MG63 (cell line): ENCODE results near the gene GTPBP3. TPM values are rescaled to one million over a fixed set of nuclear protein-coding genes. Genes with fewer than 3 reads are reported as not detected.
"Not testable (repeated sequence)": the region's sequence is repeated elsewhere in the genome, so short reads cannot be mapped to it uniquely, and the experiment has no call there.

ENCODE experiments used
- DNase-seq: peaks from one replicate; pipeline ENCODE4 v3.0.0-alpha.2; 2020
- H3K27me3 ChIP-seq: fragments of 250-450 bp; sonication (Bioruptor Pico); 2 replicates; pipeline ENCODE4 v1.5.1; 2020; ENCODE audit warnings: mild to moderate bottlenecking, moderate library complexity
- H3K36me3 ChIP-seq: fragments of 250-450 bp; sonication (Bioruptor Pico); 2 replicates; pipeline ENCODE4 v1.5.1; 2020; ENCODE audit warnings: mild to moderate bottlenecking, moderate library complexity
- H3K4me3 ChIP-seq: fragments of 250-450 bp; sonication (Bioruptor Pico); 2 replicates; pipeline ENCODE4 v1.5.1; 2020; ENCODE audit warnings: mild to moderate bottlenecking, moderate library complexity
- H3K9me3 ChIP-seq: fragments of 250-450 bp; sonication (Bioruptor Pico); 2 replicates; pipeline ENCODE4 v1.5.1; 2020; ENCODE audit warnings: mild to moderate bottlenecking, moderate library complexity
- total RNA-seq: library from RNA; depleted of rRNA; stranded (reverse); fragments of >200 nt; shearing (Covaris generic); gene quantifications from 2 replicates; pipeline ENCODE4 v1.2.3, GENCODE V29; 2014; ENCODE audit warnings: low replicate concordance

Gene GTPBP3
- total RNA-seq, 1 experiment from 2014 or later, result 25.7 TPM

GRCh38 chr19:17348700-17349099, 11.3 kb downstream of the GTPBP3 start:
- Histone ChIP-seq H3K4me3 (no peak overlapping the region), H3K9me3 (no peaks in the 10 kb centered on the region), H3K36me3 (no peaks in the 10 kb centered on the region; the same call in 1 of the 2 replicates), H3K27me3 (no peaks in the 10 kb centered on the region)
- peak; percentile 66 for DNase-seq

GRCh38 chr19:17351815-17352435, 14.6 kb downstream of the GTPBP3 start:
- no peaks in the 10 kb centered on the region for H3K36me3 ChIP-seq
- DNase-seq, result no peak
- H3K4me3 ChIP-seq, result no peak overlapping the region
- no peaks in the 10 kb centered on the region for H3K27me3 ChIP-seq
- H3K9me3 ChIP-seq, result no peaks in the 10 kb centered on the region

GRCh38 chr19:17352608-17353280, 15.4 kb downstream of the GTPBP3 start:
- H3K4me3 ChIP-seq, result no peak overlapping the region
- DNase-seq, result no peak
- no peaks in the 10 kb centered on the region for H3K9me3 ChIP-seq
- H3K27me3 ChIP-seq, result no peaks in the 10 kb centered on the region
- no peaks in the 10 kb centered on the region for H3K36me3 ChIP-seq

- Histone ChIP-seq H3K36me3 (no peaks in the 10 kb centered on the region), H3K9me3 (no peaks in the 10 kb centered on the region), H3K27me3 (no peaks in the 10 kb centered on the region), H3K4me3 (no peak overlapping the region)
- DNase-seq, result no peak
Measured at GRCh38 chr19:17353386-17353785, 16.0 kb downstream of the GTPBP3 start.

- no peaks in the 10 kb centered on the region for H3K9me3 ChIP-seq
- H3K27me3 ChIP-seq, result no peaks in the 10 kb centered on the region
- no peaks in the 10 kb centered on the region for H3K36me3 ChIP-seq
- DNase-seq, result no peak
- H3K4me3 ChIP-seq, result no peak overlapping the region
Measured at GRCh38 chr19:17357078-17357666, 19.8 kb downstream of the GTPBP3 start.

GRCh38 chr19:17357724-17358123, 20.4 kb downstream of the GTPBP3 start:
- DNase-seq, result no peak
- no peaks in the 10 kb centered on the region for H3K9me3 ChIP-seq
- H3K36me3 ChIP-seq, result no peaks in the 10 kb centered on the region

GRCh38 chr19:17358395-17358794, 21.0 kb downstream of the GTPBP3 start:
- no peak overlapping the region for H3K4me3 ChIP-seq
- H3K9me3 ChIP-seq, result no peaks in the 10 kb centered on the region
- H3K36me3 ChIP-seq, result no peaks in the 10 kb centered on the region
- peak; percentile 39 for DNase-seq
- H3K27me3 ChIP-seq, result no peaks in the 10 kb centered on the region

More at GRCh38 chr19:17357724-17358123, 20.4 kb downstream of the GTPBP3 start:
- Histone ChIP-seq H3K4me3 (no peak overlapping the region), H3K27me3 (no peaks in the 10 kb centered on the region)

GRCh38 chr19:17359905-17360800, 22.8 kb downstream of the GTPBP3 start:
- DNase-seq, result no peak
- Histone ChIP-seq H3K36me3 (no peaks in the 10 kb centered on the region), H3K27me3 (no peaks in the 10 kb centered on the region), H3K9me3 (no peaks in the 10 kb centered on the region), H3K4me3 (no peak overlapping the region)

- not testable (repeated sequence) for H3K27me3 ChIP-seq, H3K36me3 ChIP-seq, H3K9me3 ChIP-seq, DNase-seq, H3K4me3 ChIP-seq
Measured at GRCh38 chr19:17363852-17364605, 26.7 kb downstream of the GTPBP3 start.

- H3K4me3 ChIP-seq, result no peak overlapping the region
- H3K36me3 ChIP-seq, result no peaks in the 10 kb centered on the region
- no peak for DNase-seq
- H3K9me3 ChIP-seq, result no peaks in the 10 kb centered on the region
- H3K27me3 ChIP-seq, result peaks cover 2% of the 10 kb centered on the region; the same call in 1 of the 2 replicates
Measured at GRCh38 chr19:17365361-17365760, 28.0 kb downstream of the GTPBP3 start.

GRCh38 chr19:17370026-17370587, 32.8 kb downstream of the GTPBP3 start:
- peaks cover 2% of the 10 kb centered on the region; the same call in 1 of the 2 replicates for H3K27me3 ChIP-seq
- H3K4me3 ChIP-seq, result no peak overlapping the region
- DNase-seq, result no peak
- H3K9me3 ChIP-seq, result no peaks in the 10 kb centered on the region
- no peaks in the 10 kb centered on the region for H3K36me3 ChIP-seq

GRCh38 chr19:17376935-17377600, 39.7 kb downstream of the GTPBP3 start, which contains the start of gene PLVAP:
TSS of gene PLVAP (minus strand) at chr19:17377342. CDS start at chr19:17377288, 54 bp downstream.
- no peaks in the 10 kb centered on the region for H3K27me3 ChIP-seq
- DNase-seq, result no peak

GRCh38 chr19:17378271-17378670, 40.9 kb downstream of the GTPBP3 start:
- H3K27me3 ChIP-seq, result no peaks in the 10 kb centered on the region
- DNase-seq, result no peak
- H3K9me3 ChIP-seq, result peaks cover 4% of the 10 kb centered on the region; the same call in 1 of the 2 replicates
- no peak overlapping the region for H3K4me3 ChIP-seq
- no peaks in the 10 kb centered on the region for H3K36me3 ChIP-seq

More at GRCh38 chr19:17376935-17377600, 39.7 kb downstream of the GTPBP3 start, which contains the start of gene PLVAP:
- H3K36me3 ChIP-seq, result no peaks in the 10 kb centered on the region
- peaks cover 4% of the 10 kb centered on the region; the same call in 1 of the 2 replicates for H3K9me3 ChIP-seq
- no peak within 1 kb of the TSS for H3K4me3 ChIP-seq

GRCh38 chr19:17379221-17379631, 41.9 kb downstream of the GTPBP3 start:
- peaks cover 4% of the 10 kb centered on the region; the same call in 1 of the 2 replicates for H3K9me3 ChIP-seq
- no peak for DNase-seq
- no peaks in the 10 kb centered on the region for H3K36me3 ChIP-seq
- no peak overlapping the region for H3K4me3 ChIP-seq
- H3K27me3 ChIP-seq, result no peaks in the 10 kb centered on the region

GRCh38 chr19:17380426-17381138, 43.2 kb downstream of the GTPBP3 start:
- no peaks in the 10 kb centered on the region for H3K27me3 ChIP-seq
- no peaks in the 10 kb centered on the region for H3K36me3 ChIP-seq
- peaks cover 4% of the 10 kb centered on the region; the same call in 1 of the 2 replicates for H3K9me3 ChIP-seq
- H3K4me3 ChIP-seq, result no peak overlapping the region
- DNase-seq, result no peak
